Endothelial cell of hepatic sinusoid (primary cell): Measurements from ENCODE around the gene DNLZ.

Source experiments
- in situ Hi-C: cut with HindIII; loops from 2 replicates; pipeline ENCODE4 v1.10.0; 2017; ENCODE audit warnings: low sequenced_read_pairs

Gene DNLZ

GRCh38 chr9:136377341-136378169, 14.0 kb upstream of the DNLZ start:
- in situ Hi-C loops = no loop called here

- in situ Hi-C loops = no loop called here
Measured at GRCh38 chr9:136376457-136376856, 12.9 kb upstream of the DNLZ start.

- in situ Hi-C loops = no loop called here
Measured at GRCh38 chr9:136375096-136375495, 11.6 kb upstream of the DNLZ start.

GRCh38 chr9:136374183-136374575, 10.6 kb upstream of the DNLZ start:
- in situ Hi-C loops = no loop called here

GRCh38 chr9:136373300-136374182, 10.0 kb upstream of the DNLZ start, which contains the start of gene CARD9:
TSS of gene CARD9 (minus strand) at chr9:136373669. CDS start at chr9:136372078, 1,591 bp downstream.
- in situ Hi-C loops = no loop called here

GRCh38 chr9:136372561-136373299, 9.2 kb upstream of the DNLZ start:
- in situ Hi-C loops = no loop called here

GRCh38 chr9:136372006-136372405, 8.5 kb upstream of the DNLZ start:
- in situ Hi-C loops = no loop called here

GRCh38 chr9:136371533-136371880, 8.0 kb upstream of the DNLZ start:
- in situ Hi-C loops = no loop called here

GRCh38 chr9:136370687-136371532, 7.4 kb upstream of the DNLZ start:
- in situ Hi-C loops = no loop called here

- in situ Hi-C loops = no loop called here
Measured at GRCh38 chr9:136370037-136370436, 6.5 kb upstream of the DNLZ start.

- in situ Hi-C loops = loop anchor here (5.0 to 10.0 kb wide), 5 partner anchors 79 to 304 kb away; partner anchors contain the start of gene NOTCH1
Measured at GRCh38 chr9:136368190-136368589, 4.6 kb upstream of the DNLZ start.

- in situ Hi-C loops = loop anchor here (5.0 to 10.0 kb wide), 5 partner anchors 80 to 305 kb away; partner anchors contain the start of gene NOTCH1
Measured at GRCh38 chr9:136367296-136368145, 4.0 kb upstream of the DNLZ start.

- in situ Hi-C loops = loop anchor here (5.0 to 10.0 kb wide), 5 partner anchors 80 to 305 kb away; partner anchors contain the start of gene NOTCH1
Measured at GRCh38 chr9:136366826-136367225, 3.3 kb upstream of the DNLZ start.

GRCh38 chr9:136365775-136366222, 2.3 kb upstream of the DNLZ start:
- in situ Hi-C loops = loop anchor here (5.0 to 10.0 kb wide), 5 partner anchors 82 to 307 kb away; partner anchors contain the start of gene NOTCH1

- in situ Hi-C loops = loop anchor here (5.0 to 10.0 kb wide), 5 partner anchors 82 to 307 kb away; partner anchors contain the start of gene NOTCH1
Measured at GRCh38 chr9:136364942-136365774, 1.6 kb upstream of the DNLZ start.

GRCh38 chr9:136363949-136364748, 605 bp upstream of the DNLZ start:
- in situ Hi-C loops = loop anchor here (10.0 kb wide), 1 partner anchor 181 kb away; the partner anchor contains the start of gene NOTCH1

GRCh38 chr9:136362450-136362784, 1.1 kb downstream of the DNLZ start:
- in situ Hi-C loops = loop anchor here (10.0 kb wide), 1 partner anchor 182 kb away; the partner anchor contains the start of gene NOTCH1
